SKM-1 (cell line): ENCODE results near the gene MYL3.
"Not testable (repeated sequence)": the region's sequence is repeated elsewhere in the genome, so short reads cannot be mapped to it uniquely, and the experiment has no call there.

Source experiments
- DNase-seq: peaks from one replicate; lab custom pipeline; 2025; ENCODE audit not compliant: unreplicated experiment; lab: John Stamatoyannopoulos, UW

The MYL3 gene

GRCh38 chr3:46831316-46831715 lies 31.9 kb downstream of the MYL3 start:
- DNase-seq, result no peak

- no peak for DNase-seq
Observed at GRCh38 chr3:46830801-46831200, 32.4 kb downstream of the MYL3 start.

GRCh38 chr3:46829699-46830208 lies 33.5 kb downstream of the MYL3 start:
- no peak for DNase-seq

DNA sequence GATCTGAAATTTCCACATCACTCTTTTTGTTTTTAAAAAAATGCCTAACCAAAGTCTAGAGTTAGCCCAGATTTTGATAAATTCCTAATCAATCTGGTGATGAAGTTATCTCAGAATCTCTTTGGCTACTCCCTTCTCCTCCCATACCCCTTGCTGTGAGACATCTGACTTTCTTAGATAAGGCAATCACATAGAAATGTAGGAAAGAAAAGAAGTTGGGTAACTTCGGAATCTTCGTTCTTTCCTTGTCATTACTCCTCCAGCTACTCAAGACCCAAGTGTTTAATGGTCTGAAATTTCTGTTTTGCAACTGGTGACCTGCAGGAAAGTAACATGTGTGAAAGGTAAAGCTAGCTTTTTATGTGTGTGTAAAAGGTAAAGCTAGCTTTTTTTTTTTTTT lies 37.8 kb downstream of the MYL3 start:
- DNase-seq, result no peak

- DNase-seq, result no peak
Observed at GRCh38 chr3:46824211-46824970, 38.9 kb downstream of the MYL3 start.

GRCh38 chr3:46823314-46823713 lies 39.9 kb downstream of the MYL3 start:
- not testable (repeated sequence) for DNase-seq

- DNase-seq, result no peak
Observed at GRCh38 chr3:46821553-46821952, 41.7 kb downstream of the MYL3 start.

DNA sequence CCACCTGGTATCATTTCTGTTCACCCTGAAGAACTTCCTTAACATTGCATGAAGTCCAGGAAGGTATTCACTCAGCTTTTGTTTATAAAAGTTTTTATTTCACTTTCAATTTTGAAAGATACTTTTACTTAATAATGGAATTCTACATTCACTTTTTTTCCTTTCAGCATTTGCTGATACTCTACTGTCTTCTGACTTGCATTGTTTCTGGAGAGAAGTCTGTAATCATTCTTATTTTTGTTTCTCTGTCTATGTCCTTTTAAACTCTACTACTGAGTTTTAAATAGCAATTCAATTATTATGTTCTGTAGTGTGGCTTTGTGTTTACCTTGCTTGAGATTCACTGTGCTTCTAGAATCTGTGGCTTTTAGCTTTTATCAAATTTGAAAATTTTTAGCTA lies 42.4 kb downstream of the MYL3 start:
- DNase-seq, result no peak

DNA sequence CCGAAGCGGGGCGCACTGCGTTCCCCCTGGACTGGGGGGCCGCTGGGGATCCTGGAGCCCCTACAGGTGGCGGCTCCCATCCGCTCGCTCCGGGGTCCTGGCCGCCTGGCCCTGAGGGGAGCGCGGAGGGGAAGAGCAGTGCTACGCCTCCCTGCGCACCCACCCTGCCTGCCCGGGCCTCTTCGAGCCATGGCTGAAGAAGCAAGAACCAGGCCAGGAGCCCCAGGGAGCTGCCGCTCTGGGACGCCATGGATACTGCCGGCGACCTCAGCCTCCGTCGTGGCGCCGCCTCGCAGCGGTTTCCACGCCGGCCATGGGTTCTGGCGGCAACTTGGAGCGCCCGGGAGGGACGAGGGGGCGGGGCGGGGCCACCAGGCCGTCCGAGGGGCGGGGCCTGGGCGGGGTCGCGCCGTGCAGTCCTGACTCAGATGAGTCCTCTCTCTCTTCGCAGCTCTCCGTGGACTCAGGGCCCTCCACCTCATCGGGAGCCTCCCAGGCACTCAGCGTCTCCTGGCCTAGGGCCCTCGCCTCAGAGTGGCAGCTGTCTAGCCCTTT lies 50.9 kb downstream of the MYL3 start:
- no peak for DNase-seq

DNA sequence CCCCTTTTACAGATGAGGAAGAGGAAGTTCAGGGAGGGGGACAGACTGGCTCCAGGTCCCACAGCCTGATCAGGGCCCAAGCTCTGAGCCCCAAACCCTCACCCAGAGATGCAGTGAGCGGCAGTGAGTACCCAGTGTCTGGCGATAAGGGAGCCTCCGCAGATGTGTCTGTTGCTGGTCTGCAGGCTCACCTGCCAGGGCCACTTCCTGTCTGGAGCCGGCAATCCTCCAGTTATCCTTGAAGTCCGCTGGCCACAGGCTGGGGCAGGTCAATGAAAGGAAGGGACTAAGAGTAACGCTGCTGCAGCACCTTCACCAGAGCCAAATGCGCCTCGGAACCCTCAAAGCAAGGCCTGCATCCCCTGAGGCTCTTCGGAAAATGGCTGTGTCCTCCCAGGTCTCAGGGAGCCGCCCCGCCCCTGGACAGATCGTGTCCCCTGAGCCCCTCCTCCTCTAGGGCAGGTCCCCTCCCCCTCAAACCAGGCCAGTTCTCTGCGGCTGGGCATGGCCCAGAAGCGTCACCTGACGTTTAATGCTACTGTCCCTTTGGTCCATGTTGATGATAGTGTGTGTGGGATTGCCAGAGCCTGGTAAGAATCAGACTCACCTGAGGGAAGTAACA lies 51.5 kb downstream of the MYL3 start:
- DNase-seq, result no peak

DNA sequence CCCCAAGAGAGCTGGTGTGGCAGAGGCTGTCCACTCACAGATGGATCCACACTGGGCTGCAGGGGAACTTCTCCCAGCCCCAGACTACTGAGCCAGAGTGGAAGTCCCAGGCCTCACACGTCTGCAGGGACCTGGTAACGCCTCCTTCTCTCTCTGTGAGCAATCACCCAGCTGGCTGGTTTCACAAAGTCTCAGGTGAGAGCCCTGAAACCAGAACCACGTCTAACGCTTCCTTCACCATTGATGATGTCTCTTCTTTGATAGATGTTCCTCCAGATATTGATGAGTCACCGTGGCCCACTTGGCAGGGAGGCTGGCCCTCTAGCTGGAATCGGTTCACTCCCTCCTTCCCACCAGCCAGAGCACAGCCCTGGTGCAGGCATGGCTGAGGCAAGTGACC lies 54.5 kb downstream of the MYL3 start:
- not testable (repeated sequence) for DNase-seq
